AG10803 (cell line): Measurements from ENCODE around the gene SHCBP1L.

Experiments
- DNase-seq: peaks from one replicate; pipeline ENCODE4 v3.0.0; 2010; ENCODE audit warnings: low read depth
- H3K4me3 ChIP-seq: 2 replicates; pipeline ENCODE4 v1.5.1; 2011; ENCODE audit warnings: mild to moderate bottlenecking, low read length, control low read depth
- TF ChIP-seq, protein P1 (sequence below): conservative IDR thresholded peaks from 2 replicates; pipeline ENCODE4 v1.5.1; 2011; ENCODE audit warnings: mild to moderate bottlenecking, low read length, control low read depth, inconsistent platforms

SHCBP1L gene

DNA sequence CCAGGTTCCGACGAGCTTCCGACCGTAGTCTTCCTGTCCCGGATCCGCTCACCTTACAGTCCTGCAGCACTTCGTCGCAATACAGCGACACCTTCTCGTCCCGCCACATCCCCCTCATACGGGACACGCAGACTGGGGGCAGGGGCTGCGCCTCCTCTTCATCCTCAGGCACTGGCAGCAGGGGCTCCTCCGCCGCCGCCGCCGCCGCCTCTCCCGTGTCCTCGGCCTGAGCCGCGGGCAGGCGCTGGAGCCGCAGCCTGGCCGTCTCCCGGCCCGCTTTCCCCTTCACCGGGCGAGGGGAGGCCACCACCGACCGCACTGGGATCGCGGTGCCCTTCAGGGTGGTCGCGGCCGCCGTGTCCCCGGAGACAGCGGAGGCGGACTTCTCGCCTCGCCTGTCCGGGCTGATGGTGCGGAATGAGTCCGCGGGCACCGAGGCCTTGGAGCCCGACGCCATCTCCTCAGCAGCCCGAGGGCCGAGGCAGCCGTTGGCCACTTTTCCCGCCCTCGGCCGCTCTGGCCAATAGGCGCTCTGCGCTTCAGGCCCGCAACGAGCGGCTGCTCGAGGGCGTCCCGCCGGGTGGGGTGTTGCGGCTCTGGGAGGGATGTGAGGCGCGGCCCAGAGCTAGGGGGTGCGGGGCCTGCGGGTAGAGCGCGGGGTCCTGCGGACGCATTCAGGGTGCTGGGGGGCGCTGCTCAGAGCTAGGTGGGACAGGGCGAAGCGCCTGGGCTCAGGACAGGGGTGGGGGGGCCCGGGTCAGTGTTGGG is at the start of gene SHCBP1L:
Gene SHCBP1L (minus strand): TSS at position 490 of the 768 bp plus-strand sequence. CDS start 33 bp downstream, at position 457.
- peak within 1 kb of the TSS; percentile 34 for H3K4me3 ChIP-seq
- TF ChIP-seq, protein P1, sequence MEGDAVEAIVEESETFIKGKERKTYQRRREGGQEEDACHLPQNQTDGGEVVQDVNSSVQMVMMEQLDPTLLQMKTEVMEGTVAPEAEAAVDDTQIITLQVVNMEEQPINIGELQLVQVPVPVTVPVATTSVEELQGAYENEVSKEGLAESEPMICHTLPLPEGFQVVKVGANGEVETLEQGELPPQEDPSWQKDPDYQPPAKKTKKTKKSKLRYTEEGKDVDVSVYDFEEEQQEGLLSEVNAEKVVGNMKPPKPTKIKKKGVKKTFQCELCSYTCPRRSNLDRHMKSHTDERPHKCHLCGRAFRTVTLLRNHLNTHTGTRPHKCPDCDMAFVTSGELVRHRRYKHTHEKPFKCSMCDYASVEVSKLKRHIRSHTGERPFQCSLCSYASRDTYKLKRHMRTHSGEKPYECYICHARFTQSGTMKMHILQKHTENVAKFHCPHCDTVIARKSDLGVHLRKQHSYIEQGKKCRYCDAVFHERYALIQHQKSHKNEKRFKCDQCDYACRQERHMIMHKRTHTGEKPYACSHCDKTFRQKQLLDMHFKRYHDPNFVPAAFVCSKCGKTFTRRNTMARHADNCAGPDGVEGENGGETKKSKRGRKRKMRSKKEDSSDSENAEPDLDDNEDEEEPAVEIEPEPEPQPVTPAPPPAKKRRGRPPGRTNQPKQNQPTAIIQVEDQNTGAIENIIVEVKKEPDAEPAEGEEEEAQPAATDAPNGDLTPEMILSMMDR: no peak
- no peak for DNase-seq

DNA sequence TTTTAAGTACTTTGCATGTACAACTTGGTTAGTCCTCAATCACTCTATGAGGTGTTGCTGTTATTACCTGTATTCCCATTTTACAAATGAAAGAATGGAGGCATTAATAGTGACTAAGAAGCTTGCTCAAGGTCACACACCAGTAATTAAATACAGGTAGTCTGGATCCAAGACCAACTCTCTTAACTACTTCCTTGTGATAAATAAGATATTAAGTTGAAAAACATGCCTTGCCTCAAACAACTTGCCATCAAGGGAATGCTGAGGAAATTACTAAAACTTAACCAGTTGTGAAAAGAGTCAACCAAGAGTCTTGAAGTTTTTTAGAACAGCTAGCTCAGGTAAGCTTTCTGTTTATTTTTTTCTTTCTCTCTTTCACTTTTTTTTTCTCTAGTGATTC is 49.3 kb upstream of the SHCBP1L start:
- H3K4me3 ChIP-seq: no peak overlapping the region
- TF ChIP-seq, protein P1: no peak
- DNase-seq: no peak

DNA sequence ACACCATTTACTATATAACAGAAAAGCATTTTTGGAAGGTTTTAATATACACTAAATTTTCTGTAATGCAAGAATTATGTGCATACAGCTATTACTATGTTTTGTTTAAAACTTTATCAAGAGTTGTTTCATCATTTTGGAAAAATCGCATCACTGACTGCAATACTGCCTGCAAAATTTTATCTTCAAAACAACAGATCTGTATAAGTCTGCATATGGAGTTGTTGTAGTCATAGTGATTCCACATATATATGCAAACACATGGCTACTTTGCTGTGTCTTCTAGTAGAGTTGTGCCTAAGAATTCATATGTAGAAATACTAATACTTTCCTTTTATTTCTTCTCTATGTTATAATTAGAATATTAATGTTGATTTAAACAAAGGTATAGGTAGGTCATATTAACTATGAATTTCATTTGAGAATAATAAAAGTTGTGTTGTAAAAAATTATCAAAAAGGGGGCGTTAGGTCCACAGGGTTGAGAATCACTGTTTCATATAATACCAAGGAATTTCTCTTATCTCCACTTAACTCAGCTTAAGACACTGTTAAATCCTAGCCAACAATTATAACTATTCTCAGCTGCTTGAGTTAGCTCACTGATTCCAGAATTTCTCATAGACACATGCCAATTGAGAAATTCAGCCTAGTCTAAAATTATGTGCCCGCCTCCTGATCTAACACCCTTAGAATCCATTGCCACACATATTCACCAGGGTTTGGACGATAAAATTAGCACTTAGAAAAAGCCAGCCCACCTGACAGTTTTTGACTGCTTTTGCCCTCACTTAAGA is 47.4 kb upstream of the SHCBP1L start:
- TF ChIP-seq, protein P1: no peak
- no peak overlapping the region for H3K4me3 ChIP-seq
- DNase-seq: peak; percentile 50

DNA sequence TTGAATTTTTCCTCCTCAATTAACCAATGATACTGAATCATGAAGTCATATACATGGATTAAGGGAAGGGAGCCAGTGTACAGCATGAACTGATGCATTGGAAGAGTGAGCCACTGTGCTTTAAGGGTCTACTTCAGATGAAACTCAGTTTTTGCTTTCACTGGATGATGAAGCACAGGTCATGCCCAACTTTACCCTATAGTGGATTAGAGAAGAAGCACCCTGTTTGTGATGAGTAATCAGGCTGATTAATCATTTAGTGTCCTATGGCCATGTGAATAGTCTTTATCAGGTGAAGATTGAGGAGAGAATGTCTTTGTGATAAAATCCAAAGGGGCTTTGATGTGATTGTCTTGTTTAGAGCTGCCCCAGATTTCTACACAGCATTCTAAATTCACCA is 45.5 kb upstream of the SHCBP1L start:
- DNase-seq: no peak
- TF ChIP-seq, protein P1: no peak
- H3K4me3 ChIP-seq: no peak overlapping the region

DNA sequence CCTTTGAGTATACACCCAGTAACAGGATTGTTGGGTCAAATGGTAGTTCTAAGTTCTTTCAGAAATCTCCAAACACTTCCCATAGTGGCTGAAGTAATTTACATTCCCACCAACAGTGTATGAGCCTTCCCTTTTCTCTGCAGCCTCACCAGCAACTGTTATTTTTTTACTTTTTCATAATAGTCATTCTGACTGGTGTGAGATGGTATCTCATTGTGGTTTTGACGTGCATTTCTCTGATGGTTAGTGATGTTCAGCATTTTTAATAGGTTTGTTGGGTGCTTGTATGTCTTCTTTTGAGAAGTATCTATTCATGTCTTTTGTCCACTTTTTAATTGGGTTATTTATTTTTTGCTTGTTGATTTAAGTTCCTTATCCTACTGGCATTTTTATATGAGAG is 43.9 kb upstream of the SHCBP1L start:
- DNase-seq: peak; percentile 16
- TF ChIP-seq, protein P1: no peak
- no peak overlapping the region for H3K4me3 ChIP-seq

DNA sequence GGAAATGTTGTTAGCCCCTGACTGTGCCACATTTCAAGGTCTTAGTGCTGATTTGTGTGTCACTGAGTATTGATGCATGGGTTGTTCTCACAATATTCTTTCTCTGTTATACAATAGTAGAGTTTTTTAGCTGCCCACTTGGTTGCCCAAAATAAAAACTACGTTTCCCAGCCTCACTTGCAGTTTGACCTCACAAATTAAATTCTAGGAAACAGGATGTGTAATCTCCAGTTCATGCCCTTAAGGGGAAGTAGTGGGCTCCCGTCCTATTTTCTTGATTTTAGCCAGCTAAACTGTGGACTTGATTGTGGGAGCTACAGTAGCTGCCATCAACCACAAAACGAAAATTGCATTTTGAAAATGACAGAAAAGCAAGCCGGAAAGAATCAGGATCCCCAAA is 42.9 kb upstream of the SHCBP1L start:
- no peak for DNase-seq
- TF ChIP-seq, protein P1: no peak
- H3K4me3 ChIP-seq: no peak overlapping the region

DNA sequence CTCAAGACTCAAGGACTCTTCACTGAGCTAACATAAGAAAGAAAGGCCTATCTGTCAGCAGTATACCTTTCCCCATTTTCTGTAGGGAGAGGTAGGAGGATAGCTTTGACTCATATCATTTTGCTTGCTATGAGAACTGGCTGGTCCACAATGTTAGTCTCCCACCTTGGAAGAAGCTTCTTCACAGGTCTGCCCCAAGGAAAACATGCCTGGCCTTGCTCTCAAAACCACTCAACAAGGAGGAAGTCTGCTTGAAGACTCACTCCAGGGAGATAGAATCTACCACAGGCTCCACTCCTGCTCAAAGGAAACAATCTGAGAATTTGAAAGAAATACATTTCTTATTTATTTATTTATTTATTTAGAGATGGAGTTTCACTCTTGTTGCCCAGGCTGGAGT is 40.8 kb upstream of the SHCBP1L start:
- TF ChIP-seq, protein P1: no peak
- DNase-seq: no peak
- no peak overlapping the region for H3K4me3 ChIP-seq
